Activated CD8-positive, alpha-beta memory T cell treated with anti-CD3 and anti-CD28 coated beads, Interleukin-2, amount 50 U/mL, for 1 hour (primary cell): Measurements from ENCODE around the gene CLEC10A.
"Not testable (repeated sequence)": the region's sequence is repeated elsewhere in the genome, so short reads cannot be mapped to it uniquely, and the experiment has no call there.

Experiments
- DNase-seq: peaks from one replicate; pipeline ENCODE4 v3.0.0-alpha.2; 2020; ENCODE audit errors: extremely low read depth

The CLEC10A gene

GRCh38 chr17:7108981-7109380 lies 28.9 kb upstream of the CLEC10A start:
- no peak for DNase-seq

GRCh38 chr17:7108560-7108925 lies 28.5 kb upstream of the CLEC10A start:
- DNase-seq: no peak

DNA sequence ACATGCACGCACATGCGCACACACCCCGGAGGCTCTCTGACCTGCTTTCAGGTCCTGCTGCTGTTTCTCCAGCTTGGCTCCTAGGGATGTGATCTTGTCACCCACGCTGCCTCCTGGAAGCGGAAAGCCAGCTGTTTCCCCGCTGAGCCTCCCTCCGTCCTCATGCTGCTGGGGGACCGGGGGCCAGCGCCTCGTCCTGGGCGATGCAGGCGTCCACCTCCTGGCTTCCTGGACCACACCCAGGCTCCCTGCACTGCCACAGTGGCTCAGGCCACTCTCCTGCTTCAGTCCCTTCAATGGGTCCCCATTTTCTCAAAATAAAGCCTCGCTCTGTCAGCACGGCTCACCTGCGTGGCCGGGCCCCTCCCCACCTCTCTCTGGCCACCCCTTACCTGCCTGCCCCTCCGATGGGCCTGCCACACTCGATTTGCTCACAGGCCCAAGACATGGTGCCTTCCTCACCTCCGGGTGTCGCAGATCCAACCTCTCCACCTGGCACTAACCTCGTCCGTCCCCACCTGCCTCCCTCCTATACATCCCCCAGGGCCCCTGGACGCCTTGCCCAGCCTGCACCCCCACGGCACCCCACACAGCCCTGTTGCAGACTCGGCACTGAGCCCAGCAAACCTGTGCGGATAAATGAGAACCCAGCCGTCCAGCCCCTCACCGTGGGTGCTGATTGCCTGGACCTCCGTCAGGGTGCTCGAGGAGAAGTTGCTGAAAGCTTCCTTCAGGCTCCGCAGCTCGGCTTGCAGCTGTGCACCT lies 27.9 kb upstream of the CLEC10A start:
- DNase-seq: no peak

GRCh38 chr17:7107012-7107754 lies 27.1 kb upstream of the CLEC10A start:
- no peak for DNase-seq

GRCh38 chr17:7102421-7102820 lies 22.4 kb upstream of the CLEC10A start:
- DNase-seq: no peak

GRCh38 chr17:7101531-7101930 lies 21.5 kb upstream of the CLEC10A start:
- no peak for DNase-seq

DNA sequence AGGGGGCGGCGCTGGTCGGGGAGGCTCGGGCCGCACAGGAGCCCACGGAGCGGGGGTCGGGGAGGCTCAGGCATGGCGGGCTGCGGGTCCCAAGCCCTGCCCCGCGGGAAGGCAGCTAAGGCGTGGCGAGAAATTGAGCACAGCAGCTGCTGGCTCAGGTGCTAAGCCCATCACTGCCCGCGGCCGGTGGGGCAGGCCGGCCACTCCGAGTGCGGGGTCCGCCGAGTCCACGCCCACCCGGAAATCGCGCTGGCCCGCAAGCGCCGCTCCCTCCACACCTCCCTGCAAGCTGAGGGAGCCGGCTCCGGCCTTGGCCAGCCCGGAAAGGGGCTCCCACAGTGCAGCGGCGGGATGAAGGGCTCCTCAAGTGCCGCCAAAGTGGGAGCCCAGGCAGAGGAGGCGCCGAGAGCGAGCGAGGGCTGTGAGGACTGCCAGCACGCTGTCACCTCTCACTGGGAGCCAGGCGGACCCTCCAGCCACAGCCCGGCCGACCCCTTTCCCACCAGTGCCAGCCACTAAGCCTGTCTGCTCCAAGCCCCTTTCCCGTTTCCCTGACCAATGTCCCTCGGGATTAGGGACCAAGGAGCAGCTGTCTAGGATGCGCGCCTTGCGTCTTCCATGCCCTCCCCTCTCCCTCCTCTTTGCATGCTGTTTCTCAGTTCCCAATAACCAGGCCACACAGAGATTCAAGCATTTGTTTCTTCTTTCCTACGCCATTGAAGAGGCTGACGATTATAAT lies 20.8 kb upstream of the CLEC10A start:
- DNase-seq: not testable (repeated sequence)

- DNase-seq: no peak
These were observed 18.9 kb upstream of the CLEC10A start for GRCh38 chr17:7098802-7099459.

DNA sequence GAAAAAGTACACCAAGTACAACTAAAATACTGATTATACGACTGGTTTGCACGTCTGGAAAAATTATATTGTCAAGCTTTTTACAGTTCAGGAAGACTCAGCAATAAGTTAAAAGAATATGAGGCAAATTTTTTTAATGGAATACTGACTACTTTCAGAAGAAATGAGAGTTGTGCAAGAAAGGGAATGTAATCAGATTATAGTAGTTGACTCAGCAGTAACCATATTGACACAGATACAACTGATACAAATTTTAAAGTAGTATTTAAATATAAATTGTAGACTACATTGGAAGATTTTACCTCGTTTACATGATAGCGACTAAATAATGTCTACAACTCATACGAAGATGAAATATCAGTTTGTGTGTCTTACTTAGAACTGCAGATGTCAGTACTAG lies 17.9 kb upstream of the CLEC10A start:
- DNase-seq: no peak

GRCh38 chr17:7095625-7096024 lies 15.6 kb upstream of the CLEC10A start:
- no peak for DNase-seq

DNA sequence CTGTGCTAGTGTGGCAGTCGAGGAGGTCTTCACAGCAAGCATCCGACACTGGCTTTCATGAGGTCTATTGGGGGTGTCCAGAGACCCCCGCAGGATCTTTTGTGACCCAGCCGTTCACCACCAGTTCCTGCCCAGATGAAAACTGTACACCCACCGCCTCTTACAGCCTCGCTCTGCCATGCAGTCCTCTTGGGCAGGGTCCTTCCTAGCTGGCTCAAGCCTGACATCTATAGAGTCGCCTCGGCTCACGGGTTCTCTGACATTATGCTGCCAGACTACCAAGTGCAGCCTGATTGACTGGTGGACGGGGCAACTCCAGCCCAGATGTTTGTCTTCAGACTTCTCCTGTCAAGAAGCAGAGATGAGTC lies 14.6 kb upstream of the CLEC10A start:
- DNase-seq: no peak

DNA sequence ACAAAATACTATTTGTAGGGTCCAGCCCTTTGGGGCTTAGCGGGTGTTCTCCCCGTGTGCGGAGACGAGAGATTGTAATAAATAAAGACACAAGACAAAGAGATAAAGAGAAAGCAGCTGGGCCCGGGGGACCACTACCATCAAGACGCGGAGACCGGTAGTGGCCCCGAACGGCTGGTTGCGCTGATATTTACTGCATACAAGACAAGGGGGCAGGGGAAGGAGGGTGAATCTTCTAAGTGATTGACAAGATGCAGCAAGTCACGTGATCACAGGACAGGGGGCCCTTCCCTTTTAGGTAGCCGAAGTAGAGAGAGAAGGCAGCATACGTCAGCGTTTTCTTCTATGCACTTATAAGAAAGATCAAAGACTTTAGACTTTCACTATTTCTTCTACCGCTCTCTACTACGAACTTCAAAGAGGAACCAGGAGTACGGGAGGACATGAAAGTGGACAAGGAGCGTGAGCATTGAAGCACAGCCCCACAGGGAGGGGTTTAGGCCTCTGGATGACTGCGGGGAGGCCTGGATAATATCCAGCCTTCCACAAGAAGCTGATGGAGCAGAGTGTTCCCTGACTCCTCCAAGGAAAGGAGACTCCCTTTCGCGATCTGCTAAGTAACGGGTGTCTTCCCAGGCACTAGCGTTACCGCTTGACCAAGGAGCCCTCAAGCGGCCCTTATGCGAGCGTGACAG lies 11.4 kb upstream of the CLEC10A start:
- DNase-seq: not testable (repeated sequence)

DNA sequence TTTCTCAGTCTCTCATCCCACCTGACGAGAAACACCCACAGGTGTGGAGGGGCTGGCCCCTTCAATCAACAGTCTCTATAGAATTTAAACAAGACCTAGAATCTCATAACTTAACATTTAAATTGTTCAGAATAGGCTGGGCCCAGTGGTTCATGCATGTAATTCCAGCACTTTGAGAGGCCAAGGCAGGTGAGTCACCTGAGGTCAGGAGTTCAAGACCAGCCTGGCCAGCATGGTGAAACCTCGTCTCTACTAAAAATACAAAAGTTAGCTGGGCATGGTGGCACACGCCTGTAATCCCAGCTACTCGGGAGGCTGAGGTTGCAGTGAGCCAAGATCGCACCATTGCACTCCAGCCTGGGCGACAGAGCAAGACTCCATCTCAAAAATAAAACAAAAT lies 9.5 kb upstream of the CLEC10A start:
- DNase-seq: not testable (repeated sequence)

- DNase-seq: not testable (repeated sequence)
These were observed 8.4 kb upstream of the CLEC10A start for GRCh38 chr17:7088442-7088841.

DNA sequence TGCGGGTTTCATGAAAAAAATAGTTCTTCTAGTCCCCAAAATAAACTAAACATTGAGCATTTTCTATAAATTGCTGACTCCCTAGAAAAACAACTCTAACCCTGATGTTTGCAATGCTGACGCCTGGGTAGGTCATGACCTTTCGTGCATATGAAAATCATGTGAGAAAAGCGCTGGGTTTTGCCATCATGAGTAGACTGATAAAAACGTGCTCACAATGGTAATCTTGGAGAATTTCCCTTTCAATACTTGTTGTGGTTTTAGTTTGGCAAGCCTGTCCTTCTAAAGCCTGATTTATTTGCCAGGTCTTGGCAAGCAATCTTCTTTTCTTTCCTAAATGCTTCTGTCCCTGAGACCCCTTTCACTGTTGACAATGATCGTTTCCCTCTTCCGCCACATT lies 4.0 kb upstream of the CLEC10A start:
- DNase-seq: no peak

DNA sequence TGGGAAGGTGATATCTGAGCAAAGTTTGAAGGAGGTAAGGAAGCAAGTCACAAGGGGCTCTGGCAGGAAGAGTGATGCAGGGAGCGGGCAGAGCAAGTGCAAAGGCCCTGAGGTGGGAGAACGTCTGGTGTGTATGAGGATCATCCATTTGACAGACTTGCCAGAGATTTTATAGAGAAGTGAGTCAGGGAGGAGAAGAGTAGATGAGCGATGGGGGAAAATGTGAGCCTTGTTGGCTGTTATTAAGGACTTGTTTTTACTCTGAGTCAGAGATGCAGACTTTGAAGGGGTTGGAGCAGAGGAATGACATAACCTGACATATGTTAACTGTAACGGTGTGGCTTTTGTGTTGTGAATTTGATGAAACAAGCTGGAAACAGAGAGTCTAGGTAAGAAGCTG lies 3.5 kb upstream of the CLEC10A start:
- DNase-seq: no peak

DNA sequence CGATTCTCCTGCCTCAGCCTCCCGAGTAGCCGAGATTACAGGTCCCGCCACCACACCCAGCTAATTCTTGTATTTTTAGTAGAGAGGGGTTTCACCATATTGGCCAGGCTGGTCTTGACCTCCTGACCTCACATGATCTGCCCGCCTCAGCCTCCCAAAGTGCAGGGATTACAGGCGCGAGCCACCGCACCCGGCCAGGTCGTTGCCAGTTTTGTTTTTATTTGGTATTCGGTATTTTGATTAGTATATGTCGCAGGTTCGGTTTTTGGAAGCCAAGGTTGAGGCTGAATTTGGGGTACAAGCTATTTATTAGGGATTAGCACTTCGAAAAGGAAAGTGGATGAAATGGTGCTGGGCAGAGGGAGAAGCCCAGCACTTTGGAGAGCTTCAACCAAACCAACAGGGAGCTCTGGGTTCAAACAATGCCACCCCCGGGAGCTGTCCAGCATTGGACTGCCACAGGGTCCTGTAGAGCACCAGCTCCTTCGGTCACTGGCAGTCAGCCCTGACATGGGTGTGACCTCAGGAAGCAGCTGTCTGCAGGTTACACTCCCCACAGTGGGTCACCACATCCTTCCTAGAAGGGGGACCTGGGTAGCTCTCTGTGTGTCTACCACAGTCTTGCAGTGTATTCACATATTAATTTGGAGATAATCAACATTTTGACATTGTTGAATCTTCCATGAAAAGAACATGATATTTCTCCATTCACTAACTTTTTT lies 1.5 kb upstream of the CLEC10A start:
- no peak for DNase-seq

DNA sequence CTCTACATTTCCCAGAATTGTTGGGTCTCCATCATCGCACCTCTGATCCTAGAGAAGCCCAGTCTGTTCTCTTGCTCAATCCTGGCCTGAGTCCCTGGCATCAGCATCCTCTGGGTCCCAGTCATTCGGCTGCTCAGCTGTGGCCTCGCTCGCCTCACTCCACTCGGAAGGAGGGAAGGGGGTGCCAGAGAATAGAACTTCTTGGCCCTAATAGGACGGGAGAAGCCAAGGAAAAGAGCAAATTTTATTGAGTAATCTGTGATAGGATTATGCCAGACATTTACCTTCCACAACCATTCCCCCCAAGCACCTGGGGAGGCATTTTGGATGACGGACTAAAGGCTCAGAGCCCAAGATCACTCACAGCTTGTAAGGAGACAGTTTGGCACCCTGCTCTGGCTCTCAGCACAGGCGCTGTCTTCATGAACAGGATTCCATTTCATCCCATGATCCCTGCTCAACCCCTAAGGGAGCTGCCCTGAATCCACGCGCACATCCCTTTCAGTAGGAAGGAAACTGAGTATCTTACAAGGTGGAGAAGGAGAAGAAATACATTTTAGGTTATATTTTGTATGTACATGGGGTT lies 498 bp upstream of the CLEC10A start:
- DNase-seq: no peak

GRCh38 chr17:7078711-7079110 lies 1.3 kb downstream of the CLEC10A start:
- DNase-seq: no peak

DNA sequence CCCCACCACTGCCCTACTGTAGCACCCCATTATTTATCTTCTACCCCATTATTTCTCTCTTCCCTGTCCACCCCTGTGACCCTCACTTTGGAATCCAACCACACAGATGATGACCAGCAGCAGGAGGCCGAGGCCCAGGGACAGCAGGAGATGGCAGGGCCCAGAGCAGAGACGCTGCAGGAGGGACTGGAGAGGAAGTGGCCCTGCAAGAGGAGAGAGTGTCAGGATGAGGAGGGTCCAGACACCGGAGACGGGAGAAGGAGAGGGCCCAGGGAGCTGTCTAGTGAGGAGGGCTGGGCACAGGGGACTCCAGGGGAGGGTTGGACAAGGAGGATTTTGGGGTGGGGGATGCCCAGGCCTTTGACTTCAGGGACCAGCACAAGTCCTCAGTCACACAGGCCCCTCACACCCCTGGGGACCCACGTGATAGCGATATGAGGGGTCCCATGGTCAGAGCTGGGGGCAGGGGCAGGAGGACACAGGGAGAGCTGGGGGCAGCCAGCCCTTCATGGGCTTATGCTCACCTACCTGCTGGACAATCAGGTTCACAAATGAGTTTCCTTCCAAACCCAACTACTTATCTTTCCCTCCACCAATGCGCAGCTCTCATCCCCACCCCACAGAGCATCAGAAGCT lies 2.0 kb downstream of the CLEC10A start:
- DNase-seq: no peak
